Choroid plexus epithelial cell (primary cell): Measurements from ENCODE around the gene EXOC6B.
"Not testable (repeated sequence)": the region's sequence is repeated elsewhere in the genome, so short reads cannot be mapped to it uniquely, and the experiment has no call there.

Experiments used
- DNase-seq: peaks from one replicate; pipeline ENCODE4 v3.0.0-alpha.2; 2010; ENCODE audit warnings: low read depth
- H3K4me3 ChIP-seq: 2 replicates; pipeline ENCODE4 v1.5.1; 2011; ENCODE audit warnings: low read depth, mild to moderate bottlenecking, control low read depth, low read length, moderate library complexity
- CTCF ChIP-seq: conservative IDR thresholded peaks from 2 replicates; pipeline ENCODE4 v1.5.1; 2011; ENCODE audit warnings: low read depth, mild to moderate bottlenecking, control low read depth, inconsistent platforms, low read length, moderate library complexity

Gene EXOC6B

GRCh38 chr2:72605836-72606442, 219.9 kb downstream of the EXOC6B start:
- DNase-seq = peak; percentile 60

GRCh38 chr2:72604468-72604867, 221.4 kb downstream of the EXOC6B start:
- no peak for DNase-seq
- no peak for TF ChIP-seq CTCF
- no peak overlapping the region for H3K4me3 ChIP-seq

More at GRCh38 chr2:72605836-72606442, 219.9 kb downstream of the EXOC6B start:
- TF ChIP-seq CTCF = peak; percentile 67
- no peak overlapping the region for H3K4me3 ChIP-seq

- TF ChIP-seq CTCF = no peak
- no peak overlapping the region for H3K4me3 ChIP-seq
- peak; percentile 50 for DNase-seq
Observed at GRCh38 chr2:72603481-72603880, 222.4 kb downstream of the EXOC6B start.

GRCh38 chr2:72602711-72603110, 223.1 kb downstream of the EXOC6B start:
- no peak for DNase-seq
- TF ChIP-seq CTCF = no peak
- H3K4me3 ChIP-seq = no peak overlapping the region

- TF ChIP-seq CTCF = no peak
Observed at GRCh38 chr2:72602095-72602494, 223.7 kb downstream of the EXOC6B start.

GRCh38 chr2:72583836-72584235, 242.0 kb downstream of the EXOC6B start:
- not testable (repeated sequence) for H3K4me3 ChIP-seq, DNase-seq

More at GRCh38 chr2:72602095-72602494, 223.7 kb downstream of the EXOC6B start:
- DNase-seq = no peak
- H3K4me3 ChIP-seq = no peak overlapping the region

- peak; percentile 48 for DNase-seq
- TF ChIP-seq CTCF = no peak
- no peak overlapping the region for H3K4me3 ChIP-seq
Observed at GRCh38 chr2:72583376-72583775, 242.5 kb downstream of the EXOC6B start.
